Smooth muscle cell (in vitro differentiated cells): ENCODE data around the gene TECRL. TPM values are rescaled to one million over a fixed set of nuclear protein-coding genes. Genes with fewer than 3 reads are reported as not detected.

Experiments used
- DNase-seq: peaks from one replicate; lab custom pipeline; 2025; ENCODE audit not compliant: unreplicated experiment; lab: John Stamatoyannopoulos, UW
- H2AFZ ChIP-seq: fragments of 200-600 bp; sonication (generic); 2 replicates; pipeline ENCODE4 v1.6.0; 2016; ENCODE audit warnings: antibody characterized with exemption, low read depth, mild to moderate bottlenecking
- H3F3A ChIP-seq: fragments of 200-600 bp; sonication (generic); 2 replicates; pipeline ENCODE4 v1.6.0; 2017; ENCODE audit warnings: antibody characterized with exemption, low read depth
- H3K27ac ChIP-seq: fragments of 200-600 bp; sonication (generic); 2 replicates; pipeline ENCODE4 v1.5.1; 2016; ENCODE audit warnings: low read depth, mild to moderate bottlenecking
- H3K27me3 ChIP-seq: fragments of 200-600 bp; sonication (generic); 2 replicates; pipeline ENCODE4 v1.6.1; 2016; ENCODE audit warnings: low read depth, mild to moderate bottlenecking
- H3K36me3 ChIP-seq: fragments of 200-600 bp; sonication (generic); 2 replicates; pipeline ENCODE4 v1.5.1; 2016; ENCODE audit warnings: low read depth
- H3K4me1 ChIP-seq: fragments of 200-600 bp; sonication (generic); 2 replicates; pipeline ENCODE4 v1.5.1; 2016; ENCODE audit warnings: low read depth
- H3K4me2 ChIP-seq: fragments of 200-600 bp; sonication (generic); 2 replicates; pipeline ENCODE4 v1.6.0; 2016; ENCODE audit warnings: mild to moderate bottlenecking
- H3K4me3 ChIP-seq: fragments of 200-600 bp; sonication (generic); 2 replicates; pipeline ENCODE4 v1.5.1; 2016; ENCODE audit warnings: mild to moderate bottlenecking
- H3K79me2 ChIP-seq: fragments of 200-600 bp; sonication (generic); 2 replicates; pipeline ENCODE4 v1.6.0; 2016; ENCODE audit warnings: low read depth, mild to moderate bottlenecking
- H3K9ac ChIP-seq: fragments of 200-600 bp; sonication (generic); 2 replicates; pipeline ENCODE4 v1.6.0; 2016; ENCODE audit warnings: low read depth
- H3K9me3 ChIP-seq: fragments of 200-600 bp; sonication (generic); replicated peaks from 2 replicates; pipeline ENCODE4 v1.5.1; 2016; ENCODE audit warnings: low read depth
- H4K20me1 ChIP-seq: fragments of 200-600 bp; sonication (generic); 2 replicates; pipeline ENCODE4 v1.6.0; 2016; ENCODE audit warnings: low read depth
- WGBS: methylation state at CpG from one replicate; pipeline ENCODE4 v1.1.7; 2016; ENCODE audit warnings: low lambda C conversion rate; 5-methylcytosine and 5-hydroxymethylcytosine counted together
- polyA plus RNA-seq: library from polyadenylated mRNA; unstranded; fragments of >200 nt; fragmentation: Nextera tagmentation; extraction: Ambion mirVana; gene quantifications from 2 replicates; pipeline ENCODE4 v1.2.1, GENCODE V29; 2016
- total RNA-seq: library from RNA; depleted of rRNA; stranded (reverse); fragments of >200 nt; gene quantifications from 2 replicates; pipeline ENCODE4 v1.2.3, GENCODE V29; 2014
- TF ChIP-seq, protein P1 (sequence below): fragments of 200-600 bp; sonication (generic); IDR thresholded peaks from 2 replicates; pipeline ENCODE4 v1.5.1; 2017; ENCODE audit warnings: borderline replicate concordance, mild to moderate bottlenecking, antibody characterized with exemption; ENCODE audit not compliant: insufficient read depth, poor library complexity, severe bottlenecking

TECRL gene
- total and polyA plus RNA-seq, 2 experiments from 2014 or later = not detected

DNA sequence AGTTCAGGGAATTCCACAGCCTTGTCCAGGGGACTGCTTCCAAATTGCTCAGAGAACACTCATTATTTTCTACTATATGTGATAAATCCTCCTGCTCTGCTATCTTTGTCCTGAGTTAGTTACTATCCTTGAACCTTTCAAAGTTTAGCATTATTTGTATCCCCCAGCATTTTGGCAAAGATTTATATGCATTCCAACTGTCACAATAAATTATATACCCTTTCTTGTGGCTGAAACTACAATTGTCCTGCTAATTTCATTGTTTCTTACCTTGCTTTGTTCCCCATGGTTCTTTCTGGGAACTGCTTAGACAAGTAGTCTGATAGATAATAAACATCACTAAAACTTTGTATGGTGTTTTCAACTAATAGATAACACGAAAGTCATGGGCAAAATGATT is 40.5 kb downstream of the TECRL start:
- Histone ChIP-seq H3K79me2 (no peaks in the 10 kb centered on the region), H3K9me3 (no peaks in the 10 kb centered on the region), H2AFZ (no peak overlapping the region), H3K9ac (no peak overlapping the region), H3K4me3 (no peak overlapping the region), H3K27me3 (no peaks in the 10 kb centered on the region), H3F3A (no peaks in the 10 kb centered on the region), H4K20me1 (no peaks in the 10 kb centered on the region), H3K4me2 (no peak overlapping the region), H3K36me3 (no peaks in the 10 kb centered on the region), H3K4me1 (no peaks in the 10 kb centered on the region), H3K27ac (no peak overlapping the region)
- TF ChIP-seq, protein P1, sequence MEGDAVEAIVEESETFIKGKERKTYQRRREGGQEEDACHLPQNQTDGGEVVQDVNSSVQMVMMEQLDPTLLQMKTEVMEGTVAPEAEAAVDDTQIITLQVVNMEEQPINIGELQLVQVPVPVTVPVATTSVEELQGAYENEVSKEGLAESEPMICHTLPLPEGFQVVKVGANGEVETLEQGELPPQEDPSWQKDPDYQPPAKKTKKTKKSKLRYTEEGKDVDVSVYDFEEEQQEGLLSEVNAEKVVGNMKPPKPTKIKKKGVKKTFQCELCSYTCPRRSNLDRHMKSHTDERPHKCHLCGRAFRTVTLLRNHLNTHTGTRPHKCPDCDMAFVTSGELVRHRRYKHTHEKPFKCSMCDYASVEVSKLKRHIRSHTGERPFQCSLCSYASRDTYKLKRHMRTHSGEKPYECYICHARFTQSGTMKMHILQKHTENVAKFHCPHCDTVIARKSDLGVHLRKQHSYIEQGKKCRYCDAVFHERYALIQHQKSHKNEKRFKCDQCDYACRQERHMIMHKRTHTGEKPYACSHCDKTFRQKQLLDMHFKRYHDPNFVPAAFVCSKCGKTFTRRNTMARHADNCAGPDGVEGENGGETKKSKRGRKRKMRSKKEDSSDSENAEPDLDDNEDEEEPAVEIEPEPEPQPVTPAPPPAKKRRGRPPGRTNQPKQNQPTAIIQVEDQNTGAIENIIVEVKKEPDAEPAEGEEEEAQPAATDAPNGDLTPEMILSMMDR = no peak
- 77% methylated on average over 1 of the region's 1 CpG for WGBS
- no peak for DNase-seq

DNA sequence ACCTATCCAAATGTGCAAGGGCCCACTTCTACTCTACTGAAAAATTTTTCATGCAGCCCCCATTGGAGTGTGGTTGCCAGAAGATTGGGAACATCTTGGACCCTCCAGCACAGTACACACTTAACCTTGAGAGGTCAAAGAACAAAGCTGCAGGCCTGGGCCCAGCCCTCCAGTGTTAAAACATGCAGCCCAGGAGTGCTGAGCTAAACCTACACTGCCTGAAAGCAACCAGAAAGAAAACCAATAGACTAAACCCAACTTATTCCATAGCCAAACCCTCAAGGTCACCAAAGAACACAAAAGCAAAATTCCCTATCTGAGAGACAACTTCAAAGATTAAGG is 47.9 kb downstream of the TECRL start:
- TF ChIP-seq, protein P1 = no peak
- Histone ChIP-seq H4K20me1 (no peaks in the 10 kb centered on the region), H3K9ac (no peak overlapping the region)

GRCh38 chr4:64360664-64361398 is 48.4 kb downstream of the TECRL start:
- Histone ChIP-seq H3K79me2 (no peaks in the 10 kb centered on the region), H3K27me3 (no peaks in the 10 kb centered on the region), H4K20me1 (no peaks in the 10 kb centered on the region), H3K36me3 (no peaks in the 10 kb centered on the region), H3K27ac (no peak overlapping the region), H3K4me2 (no peak overlapping the region), H3K9ac (no peak overlapping the region), H2AFZ (no peak overlapping the region), H3F3A (no peaks in the 10 kb centered on the region), H3K9me3 (no peaks in the 10 kb centered on the region), H3K4me1 (no peaks in the 10 kb centered on the region), H3K4me3 (no peak overlapping the region)
- 96% methylated on average over 8 of the region's 8 CpGs for whole genome bisulfite sequencing
- no peak for DNase-seq
- TF ChIP-seq, protein P1 = no peak

More for the DNA sequence above, 47.9 kb downstream of the TECRL start:
- Histone ChIP-seq H3K36me3 (no peaks in the 10 kb centered on the region), H3K4me2 (no peak overlapping the region), H3K4me1 (no peaks in the 10 kb centered on the region), H3K9me3 (no peaks in the 10 kb centered on the region), H3K79me2 (no peaks in the 10 kb centered on the region), H2AFZ (no peak overlapping the region), H3K27me3 (no peaks in the 10 kb centered on the region), H3K27ac (no peak overlapping the region), H3F3A (no peaks in the 10 kb centered on the region), H3K4me3 (no peak overlapping the region)
- DNase-seq = no peak

DNA sequence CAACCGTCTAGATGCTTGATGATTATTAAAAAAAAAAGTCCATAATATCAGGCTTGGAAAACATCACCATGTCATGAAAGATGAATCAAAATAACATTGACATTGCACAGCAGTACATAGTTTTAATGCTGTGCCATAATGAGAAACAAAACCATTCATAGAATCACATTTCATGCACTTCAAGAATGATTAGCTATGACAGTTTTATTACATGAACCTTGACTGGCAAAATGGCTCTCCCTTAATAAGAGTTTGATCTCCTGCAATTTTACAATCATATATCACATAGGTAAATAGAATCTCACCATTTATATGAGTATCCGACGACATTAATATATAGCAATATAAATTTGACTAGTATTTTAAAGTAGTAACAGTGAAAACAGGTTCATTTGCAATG is 49.8 kb downstream of the TECRL start:
- 91% methylated on average over 3 of the region's 3 CpGs for WGBS

More for the DNA sequence above, 49.8 kb downstream of the TECRL start:
- H3K4me1 ChIP-seq = no peaks in the 10 kb centered on the region
- no peaks in the 10 kb centered on the region for H3F3A ChIP-seq
- H3K27me3 ChIP-seq = no peaks in the 10 kb centered on the region
- H3K9ac ChIP-seq = no peak overlapping the region
- TF ChIP-seq, protein P1 = no peak
- no peaks in the 10 kb centered on the region for H3K36me3 ChIP-seq
- H2AFZ ChIP-seq = no peak overlapping the region
- H3K27ac ChIP-seq = no peak overlapping the region
- no peak overlapping the region for H3K4me2 ChIP-seq
- no peak overlapping the region for H3K4me3 ChIP-seq
- no peaks in the 10 kb centered on the region for H4K20me1 ChIP-seq
- no peaks in the 10 kb centered on the region for H3K9me3 ChIP-seq
- no peaks in the 10 kb centered on the region for H3K79me2 ChIP-seq
- DNase-seq = no peak
